ENCODE data around the gene GAPDHS.

DNA sequence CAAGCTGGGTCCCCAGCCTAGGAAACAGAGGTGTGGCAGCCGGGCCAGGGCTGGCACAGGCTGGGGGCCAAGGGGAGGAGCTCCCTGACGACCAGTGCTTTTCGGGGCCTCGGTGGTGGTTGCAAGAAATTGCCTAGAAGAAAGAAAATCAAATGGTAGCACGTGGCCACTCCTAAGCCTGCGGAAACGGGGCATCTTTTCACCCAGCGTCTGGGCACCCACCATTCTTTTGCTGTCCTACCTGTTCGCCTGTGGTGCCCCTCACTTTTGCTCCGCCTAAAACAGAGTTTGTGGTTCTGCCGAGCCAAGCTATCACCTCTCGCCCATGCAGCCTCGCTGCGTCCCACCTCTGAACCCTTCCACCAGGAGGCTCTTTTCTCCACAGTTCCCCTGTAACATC is 35.9 kb upstream of the GAPDHS start:
- TF ChIP-seq, protein P1, sequence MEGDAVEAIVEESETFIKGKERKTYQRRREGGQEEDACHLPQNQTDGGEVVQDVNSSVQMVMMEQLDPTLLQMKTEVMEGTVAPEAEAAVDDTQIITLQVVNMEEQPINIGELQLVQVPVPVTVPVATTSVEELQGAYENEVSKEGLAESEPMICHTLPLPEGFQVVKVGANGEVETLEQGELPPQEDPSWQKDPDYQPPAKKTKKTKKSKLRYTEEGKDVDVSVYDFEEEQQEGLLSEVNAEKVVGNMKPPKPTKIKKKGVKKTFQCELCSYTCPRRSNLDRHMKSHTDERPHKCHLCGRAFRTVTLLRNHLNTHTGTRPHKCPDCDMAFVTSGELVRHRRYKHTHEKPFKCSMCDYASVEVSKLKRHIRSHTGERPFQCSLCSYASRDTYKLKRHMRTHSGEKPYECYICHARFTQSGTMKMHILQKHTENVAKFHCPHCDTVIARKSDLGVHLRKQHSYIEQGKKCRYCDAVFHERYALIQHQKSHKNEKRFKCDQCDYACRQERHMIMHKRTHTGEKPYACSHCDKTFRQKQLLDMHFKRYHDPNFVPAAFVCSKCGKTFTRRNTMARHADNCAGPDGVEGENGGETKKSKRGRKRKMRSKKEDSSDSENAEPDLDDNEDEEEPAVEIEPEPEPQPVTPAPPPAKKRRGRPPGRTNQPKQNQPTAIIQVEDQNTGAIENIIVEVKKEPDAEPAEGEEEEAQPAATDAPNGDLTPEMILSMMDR (IDR thresholded peaks at IDR 0.05) = no peak
- no peak for TF ChIP-seq POLR2AphosphoS5 (IDR thresholded peaks at IDR 0.05; ENCODE audit: low read depth, low read length)
- no peak for TF ChIP-seq SIN3A (IDR thresholded peaks at IDR 0.05; ENCODE audit: borderline replicate concordance, insufficient read depth, low read depth, low read length)
- TF ChIP-seq TCF7L2 (IDR thresholded peaks at IDR 0.05; ENCODE audit: low read depth, low read length) = no peak
- TF ChIP-seq, protein P2, sequence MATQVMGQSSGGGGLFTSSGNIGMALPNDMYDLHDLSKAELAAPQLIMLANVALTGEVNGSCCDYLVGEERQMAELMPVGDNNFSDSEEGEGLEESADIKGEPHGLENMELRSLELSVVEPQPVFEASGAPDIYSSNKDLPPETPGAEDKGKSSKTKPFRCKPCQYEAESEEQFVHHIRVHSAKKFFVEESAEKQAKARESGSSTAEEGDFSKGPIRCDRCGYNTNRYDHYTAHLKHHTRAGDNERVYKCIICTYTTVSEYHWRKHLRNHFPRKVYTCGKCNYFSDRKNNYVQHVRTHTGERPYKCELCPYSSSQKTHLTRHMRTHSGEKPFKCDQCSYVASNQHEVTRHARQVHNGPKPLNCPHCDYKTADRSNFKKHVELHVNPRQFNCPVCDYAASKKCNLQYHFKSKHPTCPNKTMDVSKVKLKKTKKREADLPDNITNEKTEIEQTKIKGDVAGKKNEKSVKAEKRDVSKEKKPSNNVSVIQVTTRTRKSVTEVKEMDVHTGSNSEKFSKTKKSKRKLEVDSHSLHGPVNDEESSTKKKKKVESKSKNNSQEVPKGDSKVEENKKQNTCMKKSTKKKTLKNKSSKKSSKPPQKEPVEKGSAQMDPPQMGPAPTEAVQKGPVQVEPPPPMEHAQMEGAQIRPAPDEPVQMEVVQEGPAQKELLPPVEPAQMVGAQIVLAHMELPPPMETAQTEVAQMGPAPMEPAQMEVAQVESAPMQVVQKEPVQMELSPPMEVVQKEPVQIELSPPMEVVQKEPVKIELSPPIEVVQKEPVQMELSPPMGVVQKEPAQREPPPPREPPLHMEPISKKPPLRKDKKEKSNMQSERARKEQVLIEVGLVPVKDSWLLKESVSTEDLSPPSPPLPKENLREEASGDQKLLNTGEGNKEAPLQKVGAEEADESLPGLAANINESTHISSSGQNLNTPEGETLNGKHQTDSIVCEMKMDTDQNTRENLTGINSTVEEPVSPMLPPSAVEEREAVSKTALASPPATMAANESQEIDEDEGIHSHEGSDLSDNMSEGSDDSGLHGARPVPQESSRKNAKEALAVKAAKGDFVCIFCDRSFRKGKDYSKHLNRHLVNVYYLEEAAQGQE (IDR thresholded peaks at IDR 0.05; ENCODE audit: insufficient read depth in 1 of 2, low read depth in 2 of 2, low read length in 1 of 2) = no peak

Data from Panc1 (cell line).